Pancreas (tissue), 10 donors: ENCODE results near the gene PITPNC1. TPM values are rescaled to one million over a fixed set of nuclear protein-coding genes. Genes with fewer than 3 reads are reported as not detected.

Experiments used
- ATAC-seq, 4 donors: fragments of 200-7000 bp; cut with Tn5 transposase; one replicate each; pipeline versions ENCODE4 v1.8.0 to v1.9.1; 2020; ENCODE audit warnings: mild to moderate bottlenecking in 4 of 4, moderate library complexity in 4 of 4
- DNase-seq, 6 donors: peaks; one replicate each; pipeline ENCODE4 v3.0.0-alpha.2; 2020
- FAIRE-seq: peaks from 2 replicates; lab custom pipeline; 2012; peaks lifted over from hg19 to GRCh38; lab: Jason Lieb, UNC
- H3K27ac ChIP-seq, 4 donors: fragments of 200-600 bp; sonication (generic); 1 replicate in 3 of 4; 2 replicates in 1 of 4; pipeline versions ENCODE4 v1.5.0 to v1.8.0; 2020
- H3K27me3 ChIP-seq, 4 donors: fragments of 200-600 bp; one replicate each; pipeline ENCODE4 v1.8.0; 2021
- H3K36me3 ChIP-seq, 3 donors: fragments of 200-600 bp; sonication (generic) in 1 of 3; one replicate each; pipeline versions ENCODE4 v1.5.0 to v1.8.0; 2020 to 2021
- H3K4me1 ChIP-seq, 3 donors: fragments of 200-600 bp; one replicate each; pipeline ENCODE4 v1.8.0; 2021
- H3K4me3 ChIP-seq, 4 donors: fragments of 200-600 bp; sonication (generic) in 2 of 4; one replicate each; pipeline versions ENCODE4 v1.5.0 to v1.8.0; 2020 to 2021
- H3K9me3 ChIP-seq, 4 donors: fragments of 200-600 bp; one replicate each; pipeline ENCODE4 v1.8.0; 2021
- CTCF ChIP-seq, 4 donors: fragments of 200-600 bp; sonication (generic) in 3 of 4; IDR thresholded peaks; one replicate each; pipeline versions ENCODE4 v1.5.0 to v1.8.0; 2021; ENCODE audit warnings: antibody characterized with exemption in 4 of 4
- WGBS, 2 donors: extraction: QIAGEN DNeasy Blood & Tissue Kit; methylation state at CpG; one replicate each; pipeline ENCODE4 v1.1.7; 2013; 5-methylcytosine and 5-hydroxymethylcytosine counted together
- intact Hi-C, 3 donors: fragments of 100-400 bp; cut with DNase I; formaldehyde crosslinking; loops; one replicate each; pipeline versions ENCODE4 v1.11.1 to v1.14.2; 2022
- polyA plus RNA-seq, 2 donors: library from polyadenylated mRNA; stranded (reverse); fragments of 200-250 nt; gene quantifications; one replicate each; pipeline ENCODE4 v1.2.3, GENCODE V29; 2013
- total RNA-seq, 6 donors: library from RNA; stranded (reverse); fragmentation: NEBNext Ultra II Directional in 4 of 6; extraction: Animal tissue kit (Norgen Biotek cat#: 25700) in 4 of 6; gene quantifications; one replicate each; pipeline versions ENCODE4 v1.2.1 to v1.2.4, GENCODE V29; 2021 to 2023
- donor health status: healthy with polysubstance abuse.
- donor health status: DM: no; HTN: no; CAD: no; lungs with moderate emphysema.
- donor health status: DM: no; HTN: no; CAD: no.
- donor health status: control.
- donor health status: control.
- donor health status: Bipolar disorder and iron deficiency.
- donor health status: DM: yes; HTN: yes; CAD: no.
- donor health status: DM: no; HTN: no; CAD: no.
- donor health status: DM: no; HTN: no; CAD: no.
- donor health status: DM: yes; HTN: yes; CAD: no.

Gene PITPNC1
- total and polyA plus RNA-seq, 8 donors, result 9.5 to 28.8 (median 24.4) TPM

DNA sequence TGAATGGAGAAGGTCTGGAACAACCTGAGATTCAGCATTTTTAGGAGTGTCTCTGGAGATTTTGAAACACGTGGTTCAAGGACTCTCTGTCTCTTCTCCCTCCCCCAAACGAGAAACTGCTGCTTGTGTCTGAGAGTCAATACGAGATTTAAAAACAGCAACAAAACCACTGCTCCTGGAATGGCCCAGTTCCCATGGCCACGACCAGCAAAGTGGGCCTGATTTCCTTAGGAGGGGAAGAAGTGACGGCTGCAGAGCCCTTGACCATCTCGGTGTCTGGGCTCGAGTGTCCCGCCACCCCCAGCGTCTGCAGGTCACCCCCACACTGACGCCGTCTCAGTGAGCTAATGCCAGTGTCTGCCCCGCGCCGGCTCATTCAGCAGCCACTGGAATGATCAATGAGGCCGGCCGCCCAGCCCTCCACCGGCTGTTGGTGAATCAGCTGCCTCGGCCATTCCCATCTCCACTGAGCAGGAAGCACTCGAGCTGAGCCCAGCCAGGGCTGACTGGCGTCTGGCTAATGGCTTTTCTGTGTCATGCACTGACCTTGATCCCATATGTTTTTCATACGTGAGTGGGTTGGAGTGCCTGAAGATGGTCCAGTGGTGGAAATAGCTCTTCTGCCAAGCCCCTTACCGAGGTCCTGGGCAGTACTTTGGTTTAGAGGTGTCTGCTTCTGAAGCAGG lies 151.8 kb downstream of the PITPNC1 start:
- H3K4me1 ChIP-seq, result peaks cover 26 to 61% (median 38%) of the 10 kb centered on the region in 3 donors
- peak; percentile 88 to 96 (median 94) for DNase-seq
- ATAC-seq, result peak; percentile 86 to 91 (median 90)
- no peaks in the 10 kb centered on the region for H3K36me3 ChIP-seq
- no peak for TF ChIP-seq CTCF (IDR thresholded peaks at IDR 0.05)
- H3K4me3 ChIP-seq, result peak overlapping the region in 1 of 4 donors; percentile 18
- H3K27ac ChIP-seq, result peak overlapping the region; percentile 66 to 86 (median 80)
- intact Hi-C loops, result no loop called here
- H3K27me3 ChIP-seq, result no peaks in the 10 kb centered on the region
- no peaks in the 10 kb centered on the region for H3K9me3 ChIP-seq
- 3 to 5% methylated on average over 22 of the region's 22 CpGs for WGBS, 2 donors
- no peak for FAIRE-seq

GRCh38 chr17:67531291-67531690 lies 154.2 kb downstream of the PITPNC1 start:
- H3K4me3 ChIP-seq, result no peak overlapping the region
- peaks cover 18 to 52% (median 38%) of the 10 kb centered on the region in 3 donors for H3K4me1 ChIP-seq
- no peak for TF ChIP-seq CTCF (IDR thresholded peaks at IDR 0.05)
- peak in 1 of 6 donors; percentile 22 for DNase-seq
- H3K9me3 ChIP-seq, result no peaks in the 10 kb centered on the region
- no peaks in the 10 kb centered on the region for H3K27me3 ChIP-seq
- peak in 2 of 4 donors; percentile 10 to 33 for ATAC-seq
- H3K27ac ChIP-seq, result peak overlapping the region in 2 of 4 donors; percentile 33 to 86
- WGBS, 2 donors, result 54 to 55% methylated on average over 12 of the region's 12 CpGs
- intact Hi-C loops, result no loop called here
- no peak for FAIRE-seq
- H3K36me3 ChIP-seq, result no peaks in the 10 kb centered on the region

- Histone ChIP-seq H3K27ac (peak overlapping the region in 3 of 4 donors; percentile 15 to 86 (median 36)), H3K4me3 (no peak overlapping the region), H3K27me3 (no peaks in the 10 kb centered on the region), H3K36me3 (no peaks in the 10 kb centered on the region), H3K4me1 (peaks cover 13 to 49% (median 38%) of the 10 kb centered on the region in 3 donors), H3K9me3 (no peaks in the 10 kb centered on the region)
- DNase-seq (peak in 4 of 6 donors; percentile 45 to 70 (median 60)), FAIRE-seq (no peak), ATAC-seq (peak in 2 of 4 donors; percentile 3 to 32)
- TF ChIP-seq CTCF (IDR thresholded peaks at IDR 0.05), result no peak
- WGBS, 2 donors, result 20 to 24% methylated on average over 10 of the region's 10 CpGs
- intact Hi-C loops, result no loop called here
Measured at GRCh38 chr17:67532326-67532871, 155.3 kb downstream of the PITPNC1 start.

DNA sequence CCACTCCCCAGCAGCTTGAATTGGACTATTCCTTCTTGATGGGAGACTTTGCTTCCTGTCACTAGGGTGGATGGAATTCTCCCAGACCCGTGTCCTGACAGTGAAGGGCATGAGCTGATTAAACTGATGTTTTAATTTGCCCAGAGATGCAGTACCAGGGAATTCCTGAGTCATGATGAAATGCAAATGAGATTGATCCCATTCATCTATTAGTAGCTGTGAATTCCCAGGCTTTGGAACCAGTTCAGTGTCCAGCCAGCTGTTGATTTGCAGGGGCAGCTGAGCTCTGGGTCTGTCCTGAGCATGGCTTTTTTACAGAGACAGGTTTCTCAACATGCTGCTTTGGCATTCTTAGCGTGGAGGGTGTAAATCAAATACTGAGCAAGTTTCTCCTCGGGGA lies 157.9 kb downstream of the PITPNC1 start:
- Histone ChIP-seq H3K36me3 (no peaks in the 10 kb centered on the region), H3K27me3 (no peaks in the 10 kb centered on the region), H3K9me3 (no peaks in the 10 kb centered on the region), H3K4me1 (peaks cover 7 to 28% (median 23%) of the 10 kb centered on the region in 3 donors), H3K4me3 (no peak overlapping the region), H3K27ac (no peak overlapping the region)
- peak in 1 of 4 donors; percentile 11 for TF ChIP-seq CTCF (IDR thresholded peaks at IDR 0.05)
- 61 to 62% methylated on average over 3 of the region's 3 CpGs for WGBS, 2 donors
- ATAC-seq (peak in 1 of 4 donors; percentile 20), FAIRE-seq (no peak), DNase-seq (no peak)
- intact Hi-C loops, result no loop called here
